GM12878 (cell line): ENCODE data around the gene NSG2. TPM values are rescaled to one million over a fixed set of nuclear protein-coding genes. Genes with fewer than 3 reads are reported as not detected.

Experiments used
- ATAC-seq: fragments of 200-7000 bp; cut with Tn5 transposase; 3 replicates; pipeline ENCODE4 v1.9.1; 2020; ENCODE audit warnings: mild to moderate bottlenecking, moderate library complexity
- BruUV-seq: library from RNA; stranded (reverse); fragments of 400-500 nt; replicated peaks from 2 replicates; lab custom pipeline; 2021; lab: Mats Ljungman, UMichigan
- CTCF ChIA-PET: fragments of 300-600 bp; sonication (Branson Sonifier 250); formaldehyde crosslinking; extraction: SDS; loops from one replicate; lab custom pipeline; 2021; ENCODE audit warnings: inconsistent platforms; lab: Yijun Ruan, JAX
- POLR2A ChIA-PET: fragments of 350-600 bp; formaldehyde crosslinking; extraction: SDS; loops from one replicate; lab custom pipeline; 2021; ENCODE audit warnings: inconsistent platforms; lab: Charles Lee
- RAD21 ChIA-PET: fragments of 300-600 bp; sonication (Branson Sonifier 250); formaldehyde crosslinking; loops from one replicate; lab custom pipeline; 2023; ENCODE audit warnings: antibody characterized with exemption; ENCODE audit not compliant: unreplicated experiment; lab: Charles Lee
- SMC1A ChIA-PET: fragments of 300-600 bp; sonication (Branson Sonifier 250); formaldehyde crosslinking; loops from one replicate; lab custom pipeline; 2023; ENCODE audit not compliant: unreplicated experiment, uncharacterized antibody; lab: Charles Lee
- DNase-seq: peaks from one replicate; pipeline ENCODE4 v3.0.0-alpha.2; 2011; ENCODE audit warnings: low read depth, low spot score
- FAIRE-seq: peaks from 3 replicates; lab custom pipeline; 2011; peaks lifted over from hg19 to GRCh38; lab: Jason Lieb, UNC
- H2AFZ ChIP-seq: 2 replicates; pipeline ENCODE4 v1.6.0; 2011; ENCODE audit warnings: low read depth, low read length, control low read depth; ENCODE audit not compliant: control insufficient read depth
- H3K27ac ChIP-seq: 2 replicates; pipeline ENCODE4 v1.5.1; 2011; ENCODE audit warnings: control low read depth; ENCODE audit not compliant: control insufficient read depth, insufficient read depth
- H3K27me3 ChIP-seq, 2 experiments: replicated peaks in 1 of 2; 2 replicates each; pipeline versions ENCODE4 v1.6.0 to v1.6.1; 2011; ENCODE audit warnings: low read length in 1 of 2; ENCODE audit not compliant: control insufficient read depth in 2 of 2, insufficient read depth in 2 of 2
- H3K36me3 ChIP-seq, 2 experiments: 2 replicates each; pipeline ENCODE4 v1.5.1; 2011; ENCODE audit warnings: low read length in 1 of 2; ENCODE audit not compliant: control insufficient read depth in 2 of 2, insufficient read depth in 2 of 2
- H3K4me1 ChIP-seq: 2 replicates; pipeline ENCODE4 v1.6.1; 2011; ENCODE audit warnings: mild to moderate bottlenecking, low read length, moderate library complexity, mixed read lengths; ENCODE audit not compliant: control insufficient read depth, insufficient read depth
- H3K4me2 ChIP-seq: 2 replicates; pipeline ENCODE4 v1.6.0; 2011; ENCODE audit warnings: control low read depth; ENCODE audit not compliant: control insufficient read depth, insufficient read depth
- H3K4me3 ChIP-seq: fragments of 200-600 bp; sonication (generic); 2 replicates; pipeline ENCODE4 v1.5.1; 2016
- H3K79me2 ChIP-seq: 2 replicates; pipeline ENCODE4 v1.6.0; 2011; ENCODE audit warnings: low read length; ENCODE audit not compliant: control insufficient read depth, insufficient read depth
- H3K9ac ChIP-seq: 2 replicates; pipeline ENCODE4 v1.8.0; 2011; ENCODE audit warnings: low read length, control low read depth, mixed read lengths; ENCODE audit not compliant: control insufficient read depth, insufficient read depth
- H3K9me3 ChIP-seq: replicated peaks from 3 replicates; pipeline ENCODE4 v1.5.1; 2011; ENCODE audit warnings: mild to moderate bottlenecking, low read length; ENCODE audit not compliant: control insufficient read depth, insufficient read depth
- H4K20me1 ChIP-seq: 2 replicates; pipeline ENCODE4 v1.6.0; 2011; ENCODE audit not compliant: control insufficient read depth, insufficient read depth
- BCL11A ChIP-seq: IDR thresholded peaks from 2 replicates; pipeline ENCODE4 v1.6.1; 2011; ENCODE audit warnings: low read depth, low read length
- CBX3 ChIP-seq: fragments of 200-600 bp; sonication (generic); IDR thresholded peaks from 2 replicates; pipeline ENCODE4 v1.6.1; 2016; ENCODE audit warnings: low read depth, borderline replicate concordance
- DPF2 ChIP-seq: fragments of 450-650 bp; IDR thresholded peaks from 2 replicates; pipeline ENCODE4 v1.6.1; 2017; ENCODE audit warnings: mild to moderate bottlenecking
- ELK1 ChIP-seq: IDR thresholded peaks from 2 replicates; pipeline ENCODE4 v1.6.1; 2012; ENCODE audit warnings: low read depth, low read length, improper control_type of control experiment
- IRF5 ChIP-seq: fragments of 450-650 bp; IDR thresholded peaks from 2 replicates; pipeline ENCODE4 v1.6.1; 2017; ENCODE audit warnings: borderline replicate concordance
- JUND ChIP-seq: IDR thresholded peaks from 2 replicates; pipeline ENCODE4 v1.6.1; 2012; ENCODE audit warnings: low read depth, mild to moderate bottlenecking, low read length, improper control_type of control experiment, moderate library complexity
- MAX ChIP-seq: IDR thresholded peaks from 2 replicates; pipeline ENCODE4 v1.6.1; 2012; ENCODE audit warnings: low read depth, low read length, improper control_type of control experiment
- MTA2 ChIP-seq: fragments of 450-650 bp; IDR thresholded peaks from 2 replicates; pipeline ENCODE4 v1.6.1; 2016; ENCODE audit warnings: low read depth, mild to moderate bottlenecking, moderate library complexity
- NFYB ChIP-seq: IDR thresholded peaks from 2 replicates; pipeline ENCODE4 v1.6.1; 2011; ENCODE audit warnings: low read depth, mild to moderate bottlenecking, low read length, improper control_type of control experiment, moderate library complexity; ENCODE audit not compliant: insufficient read depth
- NRF1 ChIP-seq: conservative IDR thresholded peaks from 2 replicates; pipeline ENCODE4 v1.6.1; 2011; ENCODE audit warnings: mild to moderate bottlenecking, low read depth, low read length, improper control_type of control experiment
- SMAD5 ChIP-seq: IDR thresholded peaks from 2 replicates; pipeline ENCODE4 v1.6.1; 2016; ENCODE audit warnings: antibody characterized with exemption, low read depth
- YY1 ChIP-seq: IDR thresholded peaks from 2 replicates; pipeline ENCODE4 v1.6.1; 2011; ENCODE audit warnings: low read depth, mild to moderate bottlenecking, low read length
- ZNF24 ChIP-seq: fragments of 450-650 bp; IDR thresholded peaks from 2 replicates; pipeline ENCODE4 v1.6.1; 2017; ENCODE audit warnings: antibody characterized with exemption, mild to moderate bottlenecking
- ZNF592 ChIP-seq: fragments of 450-650 bp; IDR thresholded peaks from 2 replicates; pipeline ENCODE4 v1.6.1; 2017; ENCODE audit warnings: mild to moderate bottlenecking, moderate library complexity
- WGBS: methylation state at CpG from one replicate; pipeline ENCODE4 v1.1.6; 2016; ENCODE audit warnings: low lambda C conversion rate; ENCODE audit not compliant: insufficient replicate concordance, insufficient coverage; ENCODE audit errors: missing lambda C conversion rate; 5-methylcytosine and 5-hydroxymethylcytosine counted together
- in situ Hi-C: fragments of 300-500 bp; cut with MboI; formaldehyde crosslinking; loops from 9 replicates; pipeline ENCODE4 v1.14.3; 2018; ENCODE audit warnings: mixed read lengths
- intact Hi-C: fragments of 100-400 bp; cut with micrococcal nuclease; formaldehyde crosslinking; loops from one replicate; pipeline ENCODE4 v1.14.2; 2022; ENCODE audit not compliant: unreplicated experiment
- polyA plus RNA-seq, 11 experiments: library from polyadenylated mRNA; depleted of rRNA in 4 of 11; unstranded in 6 of 11; stranded (reverse) in 5 of 11; fragments of >200 nt; fragmentation: Nextera tagmentation in 4 of 11; fragmentation: Illumina TruSeq in 1 of 11; extraction: Ambion mirVana in 4 of 11; extraction: Trizol in 1 of 11; gene quantifications; 1 replicate in 1 of 11; 2 replicates in 10 of 11; pipeline versions ENCODE4 v1.2.1 to v1.2.3, GENCODE V29; 2011 to 2016; ENCODE audit warnings: inconsistent platforms in 2 of 11, missing spikeins in 2 of 11, low read depth in 1 of 11
- total RNA-seq, 4 experiments: library from RNA; depleted of rRNA in 3 of 4; stranded (reverse); fragments of >200 nt in 3 of 4; fragmentation: Illumina TruSeq in 1 of 4; extraction: Trizol in 1 of 4; gene quantifications; 2 replicates each; pipeline versions ENCODE4 v1.2.1 to v1.2.3, GENCODE V29; 2013 to 2021

The NSG2 gene
- total and polyA plus RNA-seq, 10 of the 15 experiments (the other 5 are each of a cell fraction or from before 2014, with no cell fraction given), result 0.04 to 0.14 TPM; not detected in 8

GRCh38 chr5:174044466-174045254 is 846 bp upstream of the NSG2 start:
- intact Hi-C loops (loop anchor here (1.0 kb wide), 2 partner anchors 268 to 273 kb away; no protein-coding TSS in a partner anchor), in situ Hi-C loops (loop anchor here (5.0 kb wide), 1 partner anchor 273 kb away; no protein-coding TSS in a partner anchor)
- no peaks in the 10 kb centered on the region for H3K27me3 ChIP-seq
- no peak overlapping the region for H3K4me2 ChIP-seq
- DNase-seq (no peak), FAIRE-seq (no peak), ATAC-seq (no peak)
- no peak overlapping the region for H3K9ac ChIP-seq
- SMC1A ChIA-PET, result interaction anchor here (0.6 to 4.1 kb wide), 4 partner anchors 13 to 267 kb away, joined by 3 to 23 read pairs (median 4); no protein-coding TSS in a partner anchor
- no peak overlapping the region for H3K4me3 ChIP-seq
- H3K9me3 ChIP-seq, result no peaks in the 10 kb centered on the region
- H3K4me1 ChIP-seq, result no peaks in the 10 kb centered on the region
- no peak overlapping the region for H3K27ac ChIP-seq
- no peaks in the 10 kb centered on the region for H3K79me2 ChIP-seq
- RAD21 ChIA-PET, result interaction anchor here (1.0 to 3.1 kb wide), 7 partner anchors 11 to 421 kb away, joined by 3 to 38 read pairs (median 3); no protein-coding TSS in a partner anchor
- POLR2A ChIA-PET, result interaction anchor here (0.5 kb wide), 1 partner anchor 647 kb away, joined by 8 read pairs; no protein-coding TSS in a partner anchor
- no peaks in the 10 kb centered on the region for H4K20me1 ChIP-seq
- TF ChIP-seq ZNF24 (no peak), DPF2 (no peak), YY1 (no peak), MAX (no peak), NFYB (no peak), CBX3 (no peak), ZNF592 (no peak), BCL11A (no peak), IRF5 (no peak), ELK1 (no peak), SMAD5 (no peak), NRF1 (no peak), JUND (no peak), MTA2 (no peak)
- CTCF ChIA-PET, result interaction anchor here (1.1 to 3.7 kb wide), 6 partner anchors 11 to 271 kb away, joined by 3 to 38 read pairs (median 4); no protein-coding TSS in a partner anchor
- H2AFZ ChIP-seq, result no peak overlapping the region
- H3K36me3 ChIP-seq, result no peaks in the 10 kb centered on the region
- 38% methylated on average over 6 of the region's 6 CpGs for WGBS
- BruUV-seq, result no TSS peak
